Lung (tissue), 12 donors: ENCODE results near the gene PDCD1. TPM values are rescaled to one million over a fixed set of nuclear protein-coding genes. Genes with fewer than 3 reads are reported as not detected.

Experiments
- ATAC-seq: fragments of 200-7000 bp; cut with Tn5 transposase; one replicate; pipeline ENCODE4 v1.9.1; 2020; ENCODE audit warnings: moderate number of reproducible peaks; ENCODE audit not compliant: insufficient read depth, low FRiP score
- DNase-seq, 3 donors: peaks; one replicate each; pipeline ENCODE4 v3.0.0-alpha.2; 2013 to 2017
- H3K27ac ChIP-seq, 2 donors: one replicate each; pipeline ENCODE4 v1.5.1; 2013; ENCODE audit warnings: mild to moderate bottlenecking in 2 of 2, moderate library complexity in 2 of 2, control low read depth in 1 of 2, inconsistent platforms in 1 of 2, low read depth in 1 of 2, low read length in 1 of 2
- H3K27me3 ChIP-seq, 3 donors: one replicate each; pipeline ENCODE4 v1.5.1; 2013; ENCODE audit warnings: low read length in 2 of 3; ENCODE audit not compliant: control insufficient read depth in 3 of 3, insufficient read depth in 3 of 3
- H3K36me3 ChIP-seq, 4 donors: one replicate each; pipeline ENCODE4 v1.5.1; 2013; ENCODE audit warnings: low read length in 4 of 4, mild to moderate bottlenecking in 1 of 4, moderate library complexity in 1 of 4; ENCODE audit not compliant: control insufficient read depth in 4 of 4, insufficient read depth in 4 of 4
- H3K4me1 ChIP-seq, 5 donors: one replicate each; pipeline ENCODE4 v1.5.1; 2013; ENCODE audit warnings: low read length in 5 of 5, mild to moderate bottlenecking in 2 of 5, moderate library complexity in 1 of 5; ENCODE audit not compliant: control insufficient read depth in 5 of 5, insufficient read depth in 5 of 5
- H3K4me3 ChIP-seq: one replicate; pipeline ENCODE4 v1.5.1; 2013; ENCODE audit warnings: mild to moderate bottlenecking, control low read depth, moderate library complexity
- H3K9ac ChIP-seq, 2 donors: one replicate each; pipeline ENCODE4 v1.5.1; 2013; ENCODE audit warnings: low read length in 2 of 2, control low read depth in 1 of 2; ENCODE audit not compliant: insufficient read depth in 1 of 2
- H3K9me3 ChIP-seq, 4 donors: one replicate each; pipeline ENCODE4 v1.5.1; 2013; ENCODE audit warnings: low read length in 3 of 4, mild to moderate bottlenecking in 1 of 4, moderate library complexity in 1 of 4; ENCODE audit not compliant: control insufficient read depth in 4 of 4, insufficient read depth in 3 of 4
- WGBS, 2 donors: extraction: QIAGEN DNeasy Blood & Tissue Kit; methylation state at CpG; one replicate each; pipeline ENCODE4 v1.1.7; 2013; 5-methylcytosine and 5-hydroxymethylcytosine counted together
- polyA plus RNA-seq, 2 donors: library from polyadenylated mRNA; stranded (reverse); fragments of 200-250 nt; gene quantifications; one replicate each; pipeline ENCODE4 v1.2.1, GENCODE V29; 2013
- total RNA-seq, 2 donors: library from RNA; depleted of rRNA in 1 of 2; stranded (reverse); fragments of >200 nt in 1 of 2; gene quantifications; one replicate each; pipeline ENCODE4 v1.2.1, GENCODE V29; 2014 to 2021
- TF ChIP-seq, protein P1 (sequence below): IDR thresholded peaks from 2 replicates; pipeline ENCODE4 v1.5.1; 2012; ENCODE audit warnings: mild to moderate bottlenecking; ENCODE audit errors: control extremely low read depth, extremely low read depth
- donor health status: control.
- donor health status: control.
- donor health status: Bipolar disorder and iron deficiency.
- donor health status: healthy.
- donor health status: DM: yes; HTN: yes; CAD: no.

PDCD1 gene
- total and polyA plus RNA-seq, 4 donors, result 0.59 to 0.97 (median 0.81) TPM

DNA sequence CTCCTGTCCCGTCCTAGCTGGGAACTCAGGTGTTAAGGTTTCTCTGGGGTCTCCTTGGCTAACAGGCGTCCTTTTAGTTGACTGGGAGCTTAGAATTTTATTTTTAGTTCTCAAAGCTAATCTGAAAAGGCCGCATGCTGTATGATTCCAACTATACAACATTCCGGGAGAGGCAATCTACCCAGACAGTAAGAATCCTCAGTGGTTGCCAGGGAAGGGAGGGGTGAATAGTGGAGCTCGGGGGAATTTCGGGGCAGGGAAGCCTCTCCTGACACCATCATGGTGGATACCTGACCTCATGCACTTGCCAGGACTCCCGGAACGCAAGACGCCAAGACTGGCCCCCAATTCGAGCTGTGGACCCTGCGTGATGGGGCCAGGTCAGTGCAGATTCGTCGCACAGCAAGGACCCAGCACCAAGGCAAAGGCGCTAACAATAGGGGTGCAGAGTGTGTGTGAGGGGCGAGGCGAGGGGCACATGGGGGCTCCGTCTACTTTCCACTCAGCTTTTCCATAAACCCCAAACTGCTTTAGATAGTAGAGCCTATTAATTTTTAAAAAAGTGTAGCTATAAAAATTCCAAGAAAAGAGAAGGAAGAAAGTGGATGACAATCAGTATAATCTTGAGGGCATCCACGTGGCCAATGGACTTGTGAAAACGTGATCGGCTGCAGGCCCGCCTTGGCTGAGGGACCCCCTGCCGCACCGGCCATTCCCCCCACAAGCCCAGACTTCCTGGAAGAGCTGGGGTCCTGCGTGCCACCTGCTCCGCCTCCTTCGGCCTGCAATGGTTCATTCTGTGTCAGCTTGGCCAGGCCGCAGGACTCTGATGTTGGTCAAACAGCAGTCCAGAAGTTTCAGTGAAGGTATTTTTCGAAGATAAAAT is 17.3 kb downstream of the PDCD1 start:
- no peak for ATAC-seq

GRCh38 chr2:241837197-241837965 is 21.3 kb downstream of the PDCD1 start:
- peaks cover 0 to 7% (median 0%) of the 10 kb centered on the region in 5 donors for H3K4me1 ChIP-seq
- DNase-seq, result no peak
- H3K36me3 ChIP-seq, result no peaks in the 10 kb centered on the region
- peaks cover 0 to 6% (median 0%) of the 10 kb centered on the region in 3 donors for H3K27me3 ChIP-seq
- no peak overlapping the region for H3K27ac ChIP-seq
- no peak overlapping the region for H3K4me3 ChIP-seq
- peaks cover 0 to 4% (median 0%) of the 10 kb centered on the region in 4 donors for H3K9me3 ChIP-seq
- no peak overlapping the region for H3K9ac ChIP-seq
- TF ChIP-seq, protein P1, sequence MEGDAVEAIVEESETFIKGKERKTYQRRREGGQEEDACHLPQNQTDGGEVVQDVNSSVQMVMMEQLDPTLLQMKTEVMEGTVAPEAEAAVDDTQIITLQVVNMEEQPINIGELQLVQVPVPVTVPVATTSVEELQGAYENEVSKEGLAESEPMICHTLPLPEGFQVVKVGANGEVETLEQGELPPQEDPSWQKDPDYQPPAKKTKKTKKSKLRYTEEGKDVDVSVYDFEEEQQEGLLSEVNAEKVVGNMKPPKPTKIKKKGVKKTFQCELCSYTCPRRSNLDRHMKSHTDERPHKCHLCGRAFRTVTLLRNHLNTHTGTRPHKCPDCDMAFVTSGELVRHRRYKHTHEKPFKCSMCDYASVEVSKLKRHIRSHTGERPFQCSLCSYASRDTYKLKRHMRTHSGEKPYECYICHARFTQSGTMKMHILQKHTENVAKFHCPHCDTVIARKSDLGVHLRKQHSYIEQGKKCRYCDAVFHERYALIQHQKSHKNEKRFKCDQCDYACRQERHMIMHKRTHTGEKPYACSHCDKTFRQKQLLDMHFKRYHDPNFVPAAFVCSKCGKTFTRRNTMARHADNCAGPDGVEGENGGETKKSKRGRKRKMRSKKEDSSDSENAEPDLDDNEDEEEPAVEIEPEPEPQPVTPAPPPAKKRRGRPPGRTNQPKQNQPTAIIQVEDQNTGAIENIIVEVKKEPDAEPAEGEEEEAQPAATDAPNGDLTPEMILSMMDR, result no peak
- no peak for ATAC-seq
- WGBS, 2 donors, result 62 to 78% methylated on average over 13 of the region's 13 CpGs

More for the DNA sequence above, 17.3 kb downstream of the PDCD1 start:
- H3K4me1 ChIP-seq, result peaks cover 0 to 9% (median 3%) of the 10 kb centered on the region in 5 donors
- H3K36me3 ChIP-seq, result no peaks in the 10 kb centered on the region
- WGBS, 2 donors, result 83 to 88% methylated on average over 28 of the region's 28 CpGs
- no peak overlapping the region for H3K27ac ChIP-seq
- peaks cover 0 to 9% (median 8%) of the 10 kb centered on the region in 3 donors for H3K27me3 ChIP-seq
- no peak overlapping the region for H3K9ac ChIP-seq
- no peak for DNase-seq
- H3K9me3 ChIP-seq, result peaks cover 0 to 2% (median 0%) of the 10 kb centered on the region in 4 donors
- TF ChIP-seq, protein P1, result no peak
- no peak overlapping the region for H3K4me3 ChIP-seq

- TF ChIP-seq, protein P1, result no peak
- DNase-seq (no peak), ATAC-seq (no peak)
- no peak overlapping the region for H3K9ac ChIP-seq
- H3K4me1 ChIP-seq, result peaks cover 0 to 7% (median 0%) of the 10 kb centered on the region in 5 donors
- no peaks in the 10 kb centered on the region for H3K36me3 ChIP-seq
- peaks cover 0 to 8% (median 0%) of the 10 kb centered on the region in 3 donors for H3K27me3 ChIP-seq
- H3K27ac ChIP-seq, result no peak overlapping the region
- peaks cover 0 to 2% (median 0%) of the 10 kb centered on the region in 4 donors for H3K9me3 ChIP-seq
- H3K4me3 ChIP-seq, result no peak overlapping the region
- WGBS, 2 donors, result 58 to 63% methylated on average over 6 of the region's 6 CpGs
Observed at GRCh38 chr2:241836292-241836691, 22.4 kb downstream of the PDCD1 start.
